IMR-90 (cell line): ENCODE data around the gene WNT6. TPM values are rescaled to one million over a fixed set of nuclear protein-coding genes. Genes with fewer than 3 reads are reported as not detected.

Experiments used
- ATAC-seq: fragments of 200-7000 bp; cut with Tn5 transposase; 2 replicates; pipeline ENCODE4 v1.9.1; 2020; ENCODE audit warnings: low read depth, mild to moderate bottlenecking, moderate library complexity
- BruUV-seq: library from RNA; stranded (reverse); fragments of 400-500 nt; replicated peaks from 2 replicates; lab custom pipeline; 2021; lab: Mats Ljungman, UMichigan
- CTCF ChIA-PET: fragments of 300-600 bp; formaldehyde crosslinking; extraction: SDS; loops from one replicate; lab custom pipeline; 2021; ENCODE audit warnings: antibody characterized with exemption; lab: Yijun Ruan, JAX
- POLR2A ChIA-PET: fragments of 300-600 bp; sonication (Branson Sonifier 250); formaldehyde crosslinking; loops from one replicate; lab custom pipeline; 2022; ENCODE audit warnings: antibody characterized with exemption; ENCODE audit not compliant: unreplicated experiment; lab: Charles Lee
- DNase-seq: peaks from one replicate; pipeline ENCODE4 v3.0.0; 2013
- H2AFZ ChIP-seq: replicated peaks from 2 replicates; pipeline ENCODE3; 2013; ENCODE audit warnings: low read length, mild to moderate bottlenecking; ENCODE audit not compliant: poor library complexity
- H2AK5ac ChIP-seq: 2 replicates; pipeline ENCODE4 v1.6.1; 2013; ENCODE audit warnings: low read depth, low read length, inconsistent platforms
- H2AK9ac ChIP-seq: replicated peaks from 2 replicates; pipeline ENCODE3; 2013; ENCODE audit warnings: mild to moderate bottlenecking, low read depth, low read length, moderate library complexity; ENCODE audit not compliant: poor library complexity
- H2BK120ac ChIP-seq: 2 replicates; pipeline ENCODE4 v1.6.1; 2013; ENCODE audit warnings: low read depth, low read length, inconsistent platforms
- H2BK15ac ChIP-seq: 3 replicates; pipeline ENCODE4 v1.6.1; 2013; ENCODE audit warnings: low read depth, low read length, inconsistent platforms
- H2BK20ac ChIP-seq: 2 replicates; pipeline ENCODE4 v1.6.1; 2013; ENCODE audit warnings: low read depth, mild to moderate bottlenecking, inconsistent platforms, low read length, moderate library complexity
- H2BK5ac ChIP-seq: 2 replicates; pipeline ENCODE4 v1.6.1; 2013; ENCODE audit warnings: mild to moderate bottlenecking, low read depth, low read length, inconsistent platforms; ENCODE audit not compliant: poor library complexity, severe bottlenecking
- H3K14ac ChIP-seq: replicated peaks from 2 replicates; pipeline ENCODE4 v1.6.1; 2013; ENCODE audit warnings: low read depth, low read length, inconsistent platforms
- H3K18ac ChIP-seq: 2 replicates; pipeline ENCODE4 v1.6.1; 2013; ENCODE audit warnings: low read depth, low read length, control low read depth
- H3K23ac ChIP-seq: 2 replicates; pipeline ENCODE4 v1.6.1; 2013; ENCODE audit warnings: low read depth, low read length, inconsistent platforms
- H3K27ac ChIP-seq: 2 replicates; pipeline ENCODE4 v1.5.1; 2013; ENCODE audit warnings: mild to moderate bottlenecking, control low read depth, low read length; ENCODE audit not compliant: insufficient read depth
- H3K27me3 ChIP-seq: 2 replicates; pipeline ENCODE4 v1.6.1; 2013; ENCODE audit warnings: low read length; ENCODE audit not compliant: control insufficient read depth, insufficient read depth
- H3K36me3 ChIP-seq: 2 replicates; pipeline ENCODE4 v1.6.1; 2013; ENCODE audit warnings: low read length, mixed read lengths; ENCODE audit not compliant: control insufficient read depth, insufficient read depth
- H3K4ac ChIP-seq: 2 replicates; pipeline ENCODE4 v1.6.1; 2013; ENCODE audit warnings: low read depth, low read length, inconsistent platforms
- H3K4me1 ChIP-seq: 2 replicates; pipeline ENCODE4 v1.6.1; 2013; ENCODE audit warnings: low read length, mixed read lengths; ENCODE audit not compliant: control insufficient read depth, insufficient read depth
- H3K4me2 ChIP-seq: 2 replicates; pipeline ENCODE4 v1.6.1; 2013; ENCODE audit warnings: low read depth, mild to moderate bottlenecking, control low read depth, low read length, moderate library complexity
- H3K4me3 ChIP-seq: 2 replicates; pipeline ENCODE4 v1.5.1; 2013; ENCODE audit warnings: low read depth, mild to moderate bottlenecking, control low read depth, low read length, moderate library complexity; ENCODE audit not compliant: insufficient read depth
- H3K56ac ChIP-seq: 2 replicates; pipeline ENCODE4 v1.6.1; 2013; ENCODE audit warnings: low read length, inconsistent platforms; ENCODE audit not compliant: insufficient read depth; ENCODE audit errors: extremely low read depth
- H3K79me1 ChIP-seq, 2 experiments: 2 replicates each; pipeline ENCODE4 v1.6.1; 2013; ENCODE audit warnings: low read length in 2 of 2, inconsistent platforms in 1 of 2, low read depth in 1 of 2
- H3K9ac ChIP-seq: 2 replicates; pipeline ENCODE4 v1.6.1; 2013; ENCODE audit warnings: low read depth, low read length, control low read depth
- H3K9me1 ChIP-seq: 2 replicates; pipeline ENCODE4 v1.6.1; 2013; ENCODE audit warnings: low read length, inconsistent platforms; ENCODE audit not compliant: insufficient read depth
- H3K9me3 ChIP-seq: 2 replicates; pipeline ENCODE4 v1.6.1; 2013; ENCODE audit warnings: low read length; ENCODE audit not compliant: control insufficient read depth, insufficient read depth
- H4K20me1 ChIP-seq: 2 replicates; pipeline ENCODE4 v1.6.1; 2013; ENCODE audit warnings: low read length, inconsistent platforms; ENCODE audit not compliant: insufficient read depth
- H4K5ac ChIP-seq: 2 replicates; pipeline ENCODE4 v1.6.1; 2013; ENCODE audit warnings: mild to moderate bottlenecking, low read depth, low read length, control low read depth
- H4K8ac ChIP-seq, 2 experiments: 2 replicates each; pipeline ENCODE4 v1.6.1; 2013; ENCODE audit warnings: low read depth in 2 of 2, low read length in 2 of 2, control low read depth in 1 of 2, inconsistent platforms in 1 of 2
- H4K91ac ChIP-seq: 2 replicates; pipeline ENCODE4 v1.6.1; 2013; ENCODE audit warnings: low read depth, low read length, inconsistent platforms; ENCODE audit not compliant: insufficient read depth
- BHLHE40 ChIP-seq: fragments of 150-350 bp; IDR thresholded peaks from 2 replicates; pipeline ENCODE4 v1.6.1; 2016; ENCODE audit warnings: mild to moderate bottlenecking, low read depth, low read length
- CEBPB ChIP-seq: IDR thresholded peaks from 2 replicates; pipeline ENCODE4 v1.6.1; 2012; ENCODE audit warnings: low read depth, low read length, improper control_type of control experiment
- CHD1 ChIP-seq: IDR thresholded peaks from 2 replicates; pipeline ENCODE4 v1.6.1; 2012; ENCODE audit warnings: low read depth, low read length, improper control_type of control experiment
- FOS ChIP-seq: fragments of 150-350 bp; IDR thresholded peaks from 2 replicates; pipeline ENCODE4 v1.6.1; 2016; ENCODE audit warnings: low read depth, low read length
- MAFK ChIP-seq: IDR thresholded peaks from 2 replicates; pipeline ENCODE4 v1.6.1; 2012; ENCODE audit warnings: low read depth, low read length, improper control_type of control experiment
- MAZ ChIP-seq: IDR thresholded peaks from 2 replicates; pipeline ENCODE4 v1.6.1; 2012; ENCODE audit warnings: low read depth, mild to moderate bottlenecking, low read length, improper control_type of control experiment, moderate library complexity, borderline replicate concordance
- MXI1 ChIP-seq: IDR thresholded peaks from 2 replicates; pipeline ENCODE4 v1.6.1; 2012; ENCODE audit warnings: low read depth, mild to moderate bottlenecking, low read length, moderate library complexity, borderline replicate concordance
- NFE2L2 ChIP-seq: fragments of 150-350 bp; IDR thresholded peaks from 2 replicates; pipeline ENCODE4 v1.6.1; 2016; ENCODE audit warnings: low read depth, mild to moderate bottlenecking, low read length
- RAD21 ChIP-seq: IDR thresholded peaks from 2 replicates; pipeline ENCODE4 v1.6.1; 2012; ENCODE audit warnings: low read length, improper control_type of control experiment
- WGBS, 2 experiments: methylation state at CpG; one replicate each; pipeline versions ENCODE4 v1.1.5 to v1.1.7; 2013; ENCODE audit warnings: missing lambda C conversion rate in 2 of 2; ENCODE audit not compliant: insufficient read length in 1 of 2; ENCODE audit errors: extremely low coverage in 2 of 2; 5-methylcytosine and 5-hydroxymethylcytosine counted together
- dilution Hi-C: fragments of 300-500 bp; cut with HindIII; formaldehyde crosslinking; loops from one replicate; pipeline ENCODE4 v1.14.3; 2018; ENCODE audit warnings: low sequenced_read_pairs; ENCODE audit not compliant: unreplicated experiment
- in situ Hi-C: fragments of 300-500 bp; cut with MboI; formaldehyde crosslinking; loops from 3 replicates; pipeline ENCODE4 v1.14.3; 2019; ENCODE audit warnings: low sequenced_read_pairs, inconsistent platforms, mixed read lengths
- intact Hi-C: fragments of 100-400 bp; cut with micrococcal nuclease; formaldehyde crosslinking; loops from 2 replicates; pipeline ENCODE4 v1.10.0; 2022
- polyA plus RNA-seq, 3 experiments: library from polyadenylated mRNA; depleted of rRNA; stranded (reverse); fragments of >200 nt; gene quantifications; 2 replicates each; pipeline ENCODE4 v1.2.3, GENCODE V29; 2012; ENCODE audit warnings: low replicate concordance in 1 of 3
- total RNA-seq: library from RNA; depleted of rRNA; stranded (reverse); fragments of >200 nt; gene quantifications from 2 replicates; pipeline ENCODE4 v1.2.3, GENCODE V29; 2012
- TF ChIP-seq, protein P1 (sequence below): conservative IDR thresholded peaks from 2 replicates; pipeline ENCODE4 v1.5.1; 2012; ENCODE audit warnings: mild to moderate bottlenecking, low read depth, low read length, improper control_type of control experiment
- TF ChIP-seq, protein P2 (sequence below): fragments of 150-350 bp; IDR thresholded peaks from 2 replicates; pipeline ENCODE4 v1.6.1; 2017; ENCODE audit warnings: mild to moderate bottlenecking, antibody characterized with exemption, low read length, low read depth

WNT6 gene
- total and polyA plus RNA-seq, 2 of the 4 experiments (the other 2 are of a cell fraction): not detected

DNA sequence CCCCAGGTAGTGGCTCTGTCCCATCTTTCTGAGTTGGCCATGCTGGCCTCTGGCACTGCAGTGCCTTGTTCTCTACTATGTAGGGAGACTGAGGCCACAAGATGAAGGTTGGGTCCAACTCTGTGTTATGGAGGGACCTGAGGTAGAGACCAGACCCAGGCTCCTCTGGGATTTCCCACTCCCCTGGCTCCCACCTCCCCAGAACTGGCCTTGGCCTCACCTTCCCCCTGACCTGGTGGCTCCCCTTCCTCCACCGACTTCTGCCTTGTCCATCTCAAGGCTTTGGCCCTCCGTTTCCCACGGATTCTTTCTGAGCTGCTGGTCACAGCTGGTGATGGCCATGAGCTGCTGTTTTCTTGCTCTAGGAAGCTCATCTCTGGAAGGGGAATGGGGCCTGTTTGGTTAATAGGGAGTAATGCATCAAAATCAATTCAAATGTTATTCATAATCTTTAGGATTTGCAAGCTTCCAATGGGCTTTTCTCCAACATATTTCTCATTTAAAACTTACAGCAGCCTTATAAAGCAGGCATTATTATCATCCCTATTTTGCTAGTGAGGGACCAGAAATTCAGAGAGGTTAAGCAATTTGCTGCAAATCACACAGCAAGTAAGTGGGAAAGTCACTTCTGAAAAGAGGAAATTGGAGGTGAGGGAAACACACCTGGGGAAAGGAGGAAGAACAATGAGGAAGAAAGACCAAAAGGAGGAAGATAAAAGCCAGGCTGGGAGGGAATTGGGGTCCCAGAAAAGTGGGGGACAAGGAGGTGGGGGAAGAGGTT is 28.9 kb upstream of the WNT6 start:
- no peak overlapping the region for H3K4me2 ChIP-seq
- H3K27ac ChIP-seq: no peak overlapping the region
- no peak for DNase-seq
- H3K18ac ChIP-seq: no peak overlapping the region
- no peak overlapping the region for H2BK20ac ChIP-seq
- no peak overlapping the region for H4K8ac ChIP-seq
- no peak overlapping the region for H3K4ac ChIP-seq
- no peaks in the 10 kb centered on the region for H3K36me3 ChIP-seq
- H2AK5ac ChIP-seq: no peak overlapping the region
- intact Hi-C loops (no loop called here), dilution Hi-C loops (no loop called here), in situ Hi-C loops (no loop called here)
- H2AK9ac ChIP-seq: no peak overlapping the region
- no peak for ATAC-seq
- WGBS, 2 experiments: no CpG with 5 or more reads among the region's 3 CpGs
- H2BK5ac ChIP-seq: no peak overlapping the region
- no peak overlapping the region for H3K23ac ChIP-seq
- no peak overlapping the region for H4K5ac ChIP-seq
- H3K9me1 ChIP-seq: no peaks in the 10 kb centered on the region; the same call in 1 of the 2 replicates
- H3K9ac ChIP-seq: no peak overlapping the region
- H2BK120ac ChIP-seq: no peak overlapping the region
- H3K56ac ChIP-seq: no peak overlapping the region
- no TSS peak for BruUV-seq
- H3K14ac ChIP-seq: no peak overlapping the region
- ChIA-PET CTCF (no interaction called here), POLR2A (no interaction called here)
- H4K91ac ChIP-seq: no peak overlapping the region
- no peaks in the 10 kb centered on the region for H3K79me1 ChIP-seq
- no peaks in the 10 kb centered on the region for H4K20me1 ChIP-seq
- TF ChIP-seq BHLHE40 (no peak), MAZ (no peak), CHD1 (no peak), MXI1 (no peak), RAD21 (no peak), FOS (no peak), NFE2L2 (no peak), CEBPB (no peak), MAFK (no peak)
- TF ChIP-seq, protein P1, sequence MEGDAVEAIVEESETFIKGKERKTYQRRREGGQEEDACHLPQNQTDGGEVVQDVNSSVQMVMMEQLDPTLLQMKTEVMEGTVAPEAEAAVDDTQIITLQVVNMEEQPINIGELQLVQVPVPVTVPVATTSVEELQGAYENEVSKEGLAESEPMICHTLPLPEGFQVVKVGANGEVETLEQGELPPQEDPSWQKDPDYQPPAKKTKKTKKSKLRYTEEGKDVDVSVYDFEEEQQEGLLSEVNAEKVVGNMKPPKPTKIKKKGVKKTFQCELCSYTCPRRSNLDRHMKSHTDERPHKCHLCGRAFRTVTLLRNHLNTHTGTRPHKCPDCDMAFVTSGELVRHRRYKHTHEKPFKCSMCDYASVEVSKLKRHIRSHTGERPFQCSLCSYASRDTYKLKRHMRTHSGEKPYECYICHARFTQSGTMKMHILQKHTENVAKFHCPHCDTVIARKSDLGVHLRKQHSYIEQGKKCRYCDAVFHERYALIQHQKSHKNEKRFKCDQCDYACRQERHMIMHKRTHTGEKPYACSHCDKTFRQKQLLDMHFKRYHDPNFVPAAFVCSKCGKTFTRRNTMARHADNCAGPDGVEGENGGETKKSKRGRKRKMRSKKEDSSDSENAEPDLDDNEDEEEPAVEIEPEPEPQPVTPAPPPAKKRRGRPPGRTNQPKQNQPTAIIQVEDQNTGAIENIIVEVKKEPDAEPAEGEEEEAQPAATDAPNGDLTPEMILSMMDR: no peak
- TF ChIP-seq, protein P2, sequence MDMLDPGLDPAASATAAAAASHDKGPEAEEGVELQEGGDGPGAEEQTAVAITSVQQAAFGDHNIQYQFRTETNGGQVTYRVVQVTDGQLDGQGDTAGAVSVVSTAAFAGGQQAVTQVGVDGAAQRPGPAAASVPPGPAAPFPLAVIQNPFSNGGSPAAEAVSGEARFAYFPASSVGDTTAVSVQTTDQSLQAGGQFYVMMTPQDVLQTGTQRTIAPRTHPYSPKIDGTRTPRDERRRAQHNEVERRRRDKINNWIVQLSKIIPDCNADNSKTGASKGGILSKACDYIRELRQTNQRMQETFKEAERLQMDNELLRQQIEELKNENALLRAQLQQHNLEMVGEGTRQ: no peak
- H3K9me3 ChIP-seq: no peaks in the 10 kb centered on the region
- H3K27me3 ChIP-seq: peaks cover 70% of the 10 kb centered on the region
- no peaks in the 10 kb centered on the region for H3K4me1 ChIP-seq
- H2BK15ac ChIP-seq: no peak overlapping the region
- no peak overlapping the region for H3K4me3 ChIP-seq
- H2AFZ ChIP-seq: no peak overlapping the region
